CD4-positive, alpha-beta T cell treated with Interleukin-17A for 4 hours (primary cell): Measurements from ENCODE around the gene GOLGA6L9.
"Not testable (repeated sequence)": the region's sequence is repeated elsewhere in the genome, so short reads cannot be mapped to it uniquely, and the experiment has no call there.

ENCODE experiments used
- DNase-seq: peaks from one replicate; pipeline ENCODE4 v3.0.0-alpha.2; 2020; ENCODE audit warnings: mixed read lengths

Gene GOLGA6L9, protein sequence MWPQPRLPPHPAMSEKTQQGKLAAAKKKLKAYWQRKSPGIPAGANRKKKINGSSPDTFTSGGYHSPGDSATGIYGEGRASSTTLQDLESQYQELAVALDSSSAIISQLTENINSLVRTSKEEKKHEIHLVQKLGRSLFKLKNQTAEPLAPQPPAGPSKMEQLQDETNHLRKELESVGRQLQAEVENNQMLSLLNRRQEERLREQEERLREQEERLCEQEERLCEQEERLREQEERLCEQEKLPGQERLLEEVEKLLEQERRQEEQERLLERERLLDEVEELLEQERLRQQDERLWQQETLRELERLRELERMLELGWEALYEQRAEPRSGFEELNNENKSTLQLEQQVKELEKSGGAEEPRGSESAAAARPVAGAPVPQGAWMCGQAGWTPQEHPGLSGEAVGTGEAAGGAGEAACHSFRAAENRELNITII

GRCh38 chr15:82429693-82430092 is at the start of gene GOLGA6L9:
Gene GOLGA6L9, plus strand, starts transcription at chr15:82429816. Its CDS starts 264 bp downstream, at chr15:82430080.
- not testable (repeated sequence) for DNase-seq

DNA sequence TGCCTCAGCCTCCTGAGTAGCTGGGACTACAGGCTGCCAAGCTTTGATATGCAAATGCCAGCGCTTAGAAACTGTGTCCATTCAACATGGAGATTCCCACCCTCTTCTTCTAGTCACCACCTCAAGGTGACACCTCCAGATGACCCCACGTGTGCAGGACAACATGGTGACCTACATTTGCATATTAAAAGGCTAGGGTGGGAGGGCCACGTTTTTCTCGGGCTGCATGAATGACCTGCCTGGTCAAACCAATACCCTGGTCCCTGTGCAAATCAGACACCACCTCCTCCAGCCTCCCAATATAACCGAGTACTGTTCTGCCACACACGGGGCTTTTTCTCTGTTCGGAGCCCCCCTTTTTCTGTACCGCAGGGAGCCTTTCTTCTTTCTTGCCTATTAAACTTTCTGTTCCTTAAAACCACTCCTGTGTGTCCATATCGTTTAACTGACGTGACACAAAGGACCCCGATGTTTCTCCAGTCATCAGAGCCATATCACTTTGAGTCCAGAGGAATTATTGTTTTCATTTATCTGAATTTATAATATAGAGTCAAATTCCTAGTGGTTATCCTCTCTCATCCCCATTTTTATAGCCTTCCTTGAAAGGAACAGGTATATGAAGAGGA is 48.2 kb upstream of the GOLGA6L9 start:
- not testable (repeated sequence) for DNase-seq

DNA sequence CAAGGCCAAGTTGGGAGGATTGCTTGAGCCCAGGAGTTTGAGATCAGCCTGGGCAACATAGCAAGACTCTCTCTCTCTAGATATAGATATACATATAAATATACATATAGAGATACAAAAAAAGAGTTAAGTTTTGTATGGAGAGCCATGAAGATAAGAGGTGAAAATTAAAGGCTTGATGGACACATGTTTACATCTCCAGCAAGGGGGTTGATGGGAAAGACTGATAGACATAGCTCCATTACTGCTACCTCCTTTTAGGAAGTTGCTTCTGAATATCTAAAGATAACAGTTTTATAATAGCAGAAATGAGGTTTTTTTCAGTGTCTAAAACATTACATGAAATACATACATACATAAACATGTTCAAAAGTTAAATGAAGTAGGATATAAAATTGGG is 42.4 kb upstream of the GOLGA6L9 start:
- not testable (repeated sequence) for DNase-seq

DNA sequence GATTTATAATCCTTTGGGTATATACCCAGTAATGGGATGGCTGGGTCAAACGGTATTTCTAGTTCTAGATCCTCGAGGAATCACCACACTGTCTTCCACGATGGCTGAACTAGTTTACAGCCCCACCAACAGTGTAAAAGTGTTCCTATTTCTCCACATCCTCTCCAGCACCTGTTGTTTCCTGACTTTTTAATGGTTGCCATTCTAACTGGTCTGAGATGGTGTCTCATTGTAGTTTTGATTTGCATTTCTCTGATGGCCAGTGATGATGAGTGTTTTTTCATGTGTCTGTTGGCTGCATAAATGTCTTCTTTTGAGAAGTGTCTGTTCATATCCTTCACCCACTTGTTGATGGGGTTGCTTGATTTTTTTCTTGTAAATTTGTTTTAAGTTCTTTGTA is 39.5 kb upstream of the GOLGA6L9 start:
- not testable (repeated sequence) for DNase-seq

GRCh38 chr15:82392077-82392476 is 37.5 kb upstream of the GOLGA6L9 start:
- not testable (repeated sequence) for DNase-seq

DNA sequence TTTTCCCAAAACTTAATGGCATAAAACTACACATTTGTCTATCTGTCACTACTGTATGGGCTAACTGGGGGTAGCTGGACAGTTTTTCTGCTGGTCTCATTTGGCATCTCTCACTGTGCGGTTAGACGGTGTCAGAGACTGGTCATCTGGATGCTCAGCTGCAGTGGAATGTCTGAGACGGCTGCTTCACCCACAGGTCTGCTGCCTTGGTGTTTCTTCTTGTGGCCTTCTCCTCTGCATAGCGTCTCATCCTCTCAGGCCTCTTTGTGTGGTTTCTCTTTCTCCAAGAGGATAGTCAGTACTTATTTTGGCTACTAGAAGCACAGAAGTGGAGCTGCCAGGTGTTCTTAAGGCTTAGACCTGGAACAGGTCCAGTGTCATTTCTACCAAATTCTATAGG is 35.9 kb upstream of the GOLGA6L9 start:
- DNase-seq = no peak

DNA sequence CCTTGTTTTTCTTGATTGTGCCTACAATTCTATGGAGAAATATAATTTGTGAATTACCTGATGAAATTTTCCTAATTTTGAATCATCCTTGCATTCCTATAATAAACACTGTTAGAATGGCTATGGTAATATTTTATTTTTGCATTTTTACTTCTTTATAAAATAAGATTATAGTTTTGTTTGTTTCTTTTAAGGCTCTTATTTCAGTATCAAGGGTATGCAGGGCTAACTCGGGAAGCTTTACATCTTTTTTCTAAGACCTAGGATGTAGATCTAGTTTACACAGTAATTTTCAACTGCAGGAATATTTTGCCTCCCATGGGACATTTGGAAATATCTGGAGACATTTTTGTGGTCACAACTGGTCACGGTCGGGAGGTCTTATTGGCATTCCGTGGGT is 33.8 kb upstream of the GOLGA6L9 start:
- DNase-seq = not testable (repeated sequence)

DNA sequence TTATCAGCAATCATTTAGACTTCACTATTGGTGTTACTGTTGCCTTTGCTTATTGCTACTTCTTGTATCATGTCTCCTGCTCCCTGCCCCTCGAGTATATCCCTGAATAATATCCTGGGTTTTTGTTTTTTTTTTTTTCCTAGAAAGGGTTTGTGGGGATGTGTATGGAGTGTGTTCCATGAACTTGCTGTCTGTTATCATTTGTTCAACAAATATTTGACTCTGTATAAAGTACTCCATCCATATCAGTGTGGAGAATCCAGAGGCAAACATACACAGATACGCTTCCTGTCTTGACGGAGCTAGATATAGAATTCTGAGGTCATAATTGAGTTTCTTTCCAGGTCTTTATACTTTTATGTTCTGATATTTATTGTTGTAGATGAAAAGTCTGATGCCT is 31.8 kb upstream of the GOLGA6L9 start:
- no peak for DNase-seq

GRCh38 chr15:82398785-82399184 is 30.8 kb upstream of the GOLGA6L9 start:
- no peak for DNase-seq

GRCh38 chr15:82399366-82400103 is 30.1 kb upstream of the GOLGA6L9 start:
- not testable (repeated sequence) for DNase-seq

DNA sequence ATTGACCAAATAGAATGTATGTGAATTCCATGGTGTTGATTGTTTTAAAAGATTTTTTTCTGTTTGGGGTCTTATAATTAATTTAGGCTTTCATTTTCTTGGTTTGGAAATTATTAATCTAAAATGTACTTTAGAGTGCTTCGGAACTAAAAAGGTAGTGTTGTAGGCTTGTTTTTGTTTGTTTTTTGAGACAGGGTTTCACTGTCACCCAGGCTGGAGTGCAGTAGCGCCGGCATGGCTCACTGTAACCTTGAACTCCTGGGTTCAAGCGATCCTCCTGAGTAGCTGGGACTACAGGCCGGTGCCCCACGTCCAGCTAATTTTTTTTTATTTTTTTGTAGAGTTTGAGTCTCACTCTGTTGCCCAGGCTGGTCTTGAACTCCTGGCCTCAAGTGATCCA is 27.7 kb upstream of the GOLGA6L9 start:
- not testable (repeated sequence) for DNase-seq

DNA sequence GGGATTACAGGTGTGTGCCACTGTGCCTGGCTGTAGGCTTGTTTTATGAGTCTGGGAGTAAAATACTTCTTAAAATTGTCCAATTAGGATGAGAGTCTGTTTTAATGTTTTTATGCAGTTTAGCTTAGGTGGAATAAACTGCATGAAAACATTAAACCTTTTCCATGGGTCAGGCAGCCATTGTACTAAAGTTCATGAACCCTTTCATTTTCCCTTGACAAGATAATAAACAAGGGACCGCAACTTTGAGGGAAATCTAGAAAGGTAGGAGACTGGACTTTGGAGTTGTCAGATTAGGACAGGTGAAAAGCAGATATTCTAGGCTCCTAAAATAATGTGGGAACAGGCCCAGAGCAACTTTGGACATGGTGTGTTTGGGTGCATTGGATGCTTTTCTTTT is 27.3 kb upstream of the GOLGA6L9 start:
- DNase-seq = not testable (repeated sequence)

GRCh38 chr15:82406211-82406610 is 23.4 kb upstream of the GOLGA6L9 start:
- not testable (repeated sequence) for DNase-seq

- DNase-seq = not testable (repeated sequence)
Measured at GRCh38 chr15:82410306-82410705, 19.3 kb upstream of the GOLGA6L9 start.

- DNase-seq = not testable (repeated sequence)
Measured at GRCh38 chr15:82411595-82411994, 18.0 kb upstream of the GOLGA6L9 start.

DNA sequence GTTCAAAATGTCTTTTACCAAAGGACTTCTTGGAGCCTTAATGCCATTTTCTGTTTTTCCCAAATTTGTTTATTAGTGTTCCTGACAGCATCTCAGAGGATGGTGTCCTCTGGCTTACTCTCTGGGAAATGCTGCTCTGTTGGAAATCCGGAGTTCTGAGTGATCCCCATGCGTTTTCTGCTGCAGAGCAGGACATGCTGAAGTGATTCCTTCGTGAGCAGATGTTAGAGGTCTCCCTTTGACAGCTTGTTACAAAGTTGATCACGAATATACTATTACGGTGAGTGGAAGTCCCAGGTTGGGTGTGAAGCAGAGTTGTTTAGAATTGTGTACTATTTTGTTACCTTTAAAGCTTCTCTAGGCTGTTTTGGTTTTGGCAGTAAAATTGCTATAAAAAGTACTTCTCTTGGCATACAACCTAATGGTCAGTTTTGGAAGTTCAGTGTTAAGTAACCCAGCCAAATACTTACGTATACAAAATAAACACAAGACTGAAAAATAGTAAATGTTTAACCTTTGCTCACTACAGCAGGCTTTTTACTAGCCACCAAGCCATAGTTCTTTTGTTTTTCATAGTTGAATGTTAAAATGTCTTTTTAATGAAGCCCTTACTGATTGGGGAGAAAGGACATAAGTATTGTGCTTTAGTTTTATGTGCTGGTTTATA is 15.0 kb upstream of the GOLGA6L9 start:
- not testable (repeated sequence) for DNase-seq

DNA sequence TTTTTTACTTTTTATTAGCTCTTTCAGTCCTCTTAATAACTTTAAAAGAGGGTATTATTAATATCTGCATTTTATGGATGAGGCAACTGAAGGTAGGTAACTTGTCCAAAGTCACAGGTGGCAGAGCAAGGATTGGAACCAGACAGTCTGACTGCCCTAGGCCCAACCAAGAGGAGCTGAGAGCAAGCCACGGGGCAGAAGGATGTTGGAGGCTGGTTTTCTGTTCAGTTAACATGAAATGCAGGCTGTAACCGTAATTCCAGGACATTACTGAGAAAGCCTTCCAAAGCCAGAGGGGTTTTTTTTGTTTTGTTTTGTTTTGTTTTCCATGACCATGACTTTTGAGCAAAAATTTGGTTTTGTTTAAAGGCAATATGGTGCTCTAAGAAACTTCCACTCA is 9.1 kb upstream of the GOLGA6L9 start:
- not testable (repeated sequence) for DNase-seq

GRCh38 chr15:82420966-82421365 is 8.7 kb upstream of the GOLGA6L9 start:
- DNase-seq = not testable (repeated sequence)

- not testable (repeated sequence) for DNase-seq
Measured at GRCh38 chr15:82427117-82427516, 2.5 kb upstream of the GOLGA6L9 start.

- DNase-seq = not testable (repeated sequence)
Measured at GRCh38 chr15:82445420-82445819, 15.8 kb downstream of the GOLGA6L9 start.

DNA sequence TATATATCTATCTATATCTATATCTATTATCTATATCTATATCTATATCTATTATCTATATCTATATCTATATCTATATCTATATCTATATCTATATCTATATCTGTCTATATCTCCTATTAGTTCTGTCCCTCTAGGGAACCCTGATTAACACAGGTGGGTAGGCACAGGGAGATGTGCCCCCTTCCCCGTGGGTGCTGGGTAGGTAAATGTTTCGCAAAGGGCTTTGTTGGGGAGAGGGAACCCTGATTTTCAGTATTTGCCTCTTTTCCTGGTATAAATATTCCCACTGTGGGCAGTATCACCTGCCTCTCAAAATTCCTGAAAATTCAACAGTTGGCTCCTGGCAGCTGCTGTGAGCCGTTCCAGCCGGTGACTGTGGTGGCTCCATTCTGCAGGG is 27.7 kb downstream of the GOLGA6L9 start:
- not testable (repeated sequence) for DNase-seq

DNA sequence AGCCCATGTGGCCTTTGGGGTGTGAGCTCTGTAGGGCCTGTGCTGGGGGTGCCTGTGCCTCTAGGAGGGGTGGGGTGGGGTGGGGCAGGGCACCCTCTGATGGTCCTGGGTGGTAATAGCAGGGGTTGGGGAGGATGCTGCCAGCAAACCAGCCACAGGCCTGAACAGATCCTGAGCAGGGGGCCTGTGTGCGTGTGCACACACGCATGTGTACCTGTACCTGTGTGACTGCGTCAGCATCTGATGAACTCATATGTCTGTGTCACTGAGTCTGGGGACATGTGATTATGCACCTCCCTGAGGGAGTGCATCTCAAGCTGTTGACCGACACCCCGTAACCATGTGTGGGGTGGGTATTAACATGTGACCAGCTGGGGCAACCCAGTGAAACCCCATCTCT is 36.0 kb downstream of the GOLGA6L9 start:
- DNase-seq = not testable (repeated sequence)

- not testable (repeated sequence) for DNase-seq
Measured at GRCh38 chr15:82468205-82468604, 38.6 kb downstream of the GOLGA6L9 start.
